ENCODE data around the gene HOXC10. TPM values are rescaled to one million over a fixed set of nuclear protein-coding genes. Genes with fewer than 3 reads are reported as not detected.

The HOXC10 gene
- total and polyA plus RNA-seq, 2 donors (not counting 3 experiments of a cell fraction or from before 2014, with no cell fraction given): 0.18 TPM; not detected in 1

GRCh38 chr12:53990311-53991076, 5.5 kb downstream of the HOXC10 start:
- no peak overlapping the region for H3K4me3 ChIP-seq (replicated peaks in 1 of 3; ENCODE audit: insufficient read depth in 1 of 3, low read depth in 1 of 3, low read length in 3 of 3)
- no peaks in the 10 kb centered on the region for H3K79me2 ChIP-seq (ENCODE audit: control insufficient read depth, insufficient read depth, low read length)
- no peaks in the 10 kb centered on the region for H3K9me3 ChIP-seq (replicated peaks; ENCODE audit: control insufficient read depth, insufficient read depth, low read length)
- no peak overlapping the region for H2AFZ ChIP-seq (ENCODE audit: low read depth, low read length)
- FAIRE-seq (no peak), DNase-seq (ENCODE audit: low read depth, low spot score) (no peak)
- no peak overlapping the region for H3K9ac ChIP-seq (replicated peaks; ENCODE audit: extremely low read depth, insufficient read depth, low read length)
- POLR2A ChIA-PET: no interaction called here
- intact Hi-C loops (cut with micrococcal nuclease): no loop called here
- dilution Hi-C loops (cut with MboI; ENCODE audit: extremely low pct_ligation_motif_present, low sequenced_read_pairs): no loop called here
- no peak overlapping the region for H3K27ac ChIP-seq (ENCODE audit: insufficient read depth, low read depth, low read length)
- H3K9me1 ChIP-seq (replicated peaks; ENCODE audit: control insufficient read depth, extremely low read depth, insufficient read depth, low read length): no peaks in the 10 kb centered on the region
- no peaks in the 10 kb centered on the region for H3K36me3 ChIP-seq (ENCODE audit: control insufficient read depth in 2 of 2, extremely low read depth in 1 of 2, insufficient read depth in 2 of 2, low read length in 2 of 2)
- TF ChIP-seq CTCF (IDR thresholded peaks at IDR 0.05; ENCODE audit: extremely low read depth in 1 of 2, insufficient read depth in 1 of 2, low read depth in 1 of 2, low read length in 2 of 2) (no peak), MAX (IDR thresholded peaks at IDR 0.05; ENCODE audit: insufficient read depth, insufficient read length) (no peak), EZH2 (IDR thresholded peaks at IDR 0.05; ENCODE audit: borderline replicate concordance, low read depth, low read length, severe bottlenecking) (no peak), POLR2A (IDR thresholded peaks at IDR 0.05; ENCODE audit: low read depth, low read length) (no peak), GATA2 (IDR thresholded peaks at IDR 0.05; ENCODE audit: insufficient read depth, insufficient read length, low read depth, low read length) (no peak), JUN (IDR thresholded peaks at IDR 0.05; ENCODE audit: borderline replicate concordance, insufficient read depth, insufficient read length, low read depth) (no peak)
- CTCF ChIA-PET: interaction anchor here (0.8 to 4.3 kb wide), 13 partner anchors 9 to 233 kb away, joined by 3 to 24 read pairs (median 4); partner anchors contain the start of genes HOXC8 and HOXC9
- H3K27me3 ChIP-seq (ENCODE audit: control insufficient read depth in 2 of 2, insufficient read depth in 2 of 2, low read length in 2 of 2): peaks cover 94 to 98% of the 10 kb centered on the region in 2 experiments
- H3K4me1 ChIP-seq (ENCODE audit: control insufficient read depth, extremely low read depth, insufficient read depth, low read length): no peaks in the 10 kb centered on the region
- no peak overlapping the region for H3K4me2 ChIP-seq (ENCODE audit: insufficient read depth, low read length)
- no peaks in the 10 kb centered on the region for H4K20me1 ChIP-seq (replicated peaks; ENCODE audit: control insufficient read depth, extremely low read depth, insufficient read depth, low read length)
- no TSS peak for BruUV-seq (replicated peaks)

Measured in endothelial cell of umbilical vein (primary cell).